ENCODE measurements around the gene CLCN5. TPM values are rescaled to one million over a fixed set of nuclear protein-coding genes. Genes with fewer than 3 reads are reported as not detected.

CLCN5 gene
- total and polyA plus RNA-seq, 2 of the 13 experiments (the other 11 are each of a cell fraction or from before 2014, with no cell fraction given): 7.8 to 27.3 TPM

DNA sequence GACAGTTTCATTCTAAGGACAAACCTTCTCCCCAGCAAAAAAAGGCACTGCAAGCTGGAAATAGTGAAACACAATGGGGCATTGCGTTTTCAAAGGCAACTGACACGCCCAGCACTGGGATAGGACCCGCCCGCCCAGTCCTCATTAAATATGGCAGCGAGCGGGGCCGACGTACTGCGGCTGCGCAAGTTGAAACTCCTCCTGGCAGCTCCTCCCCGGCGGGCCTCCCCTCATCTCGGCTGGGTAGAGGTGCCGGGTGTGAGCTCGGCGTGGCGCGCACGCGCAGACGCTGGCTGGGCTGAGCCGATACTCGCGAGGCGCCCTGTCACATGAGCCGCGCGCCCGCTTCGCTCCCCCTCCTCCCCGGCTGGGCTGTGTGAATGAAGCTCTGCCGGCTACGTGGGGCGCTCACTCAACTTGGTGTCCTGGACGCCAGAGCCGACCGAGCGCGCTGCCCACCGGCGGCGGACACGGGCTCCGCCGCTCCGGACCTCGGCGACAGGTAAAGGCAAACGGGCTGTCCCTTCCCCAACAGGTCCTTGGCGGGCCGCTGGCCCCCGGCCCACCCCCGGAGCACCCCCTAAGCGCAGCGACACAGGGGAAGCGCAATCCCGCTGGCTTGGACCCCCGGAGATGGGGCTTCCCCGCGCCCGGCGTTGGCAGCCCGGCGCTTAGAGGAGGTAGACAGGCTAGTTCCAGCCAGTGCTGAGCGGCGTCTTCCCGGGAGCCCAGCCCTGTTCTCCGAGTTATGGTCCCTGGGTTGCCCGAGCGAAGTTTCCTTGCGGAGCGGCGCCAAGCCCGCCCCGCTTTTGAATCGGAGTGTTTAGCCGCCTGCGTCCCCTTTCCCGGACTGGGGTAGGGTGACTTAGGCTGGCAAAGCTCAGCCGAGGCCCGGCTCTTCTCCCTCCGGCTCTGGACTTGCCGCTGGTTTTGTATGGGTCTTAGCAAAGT lies at the start of gene CLCN5 (continued):
- TF ChIP-seq, protein P1, sequence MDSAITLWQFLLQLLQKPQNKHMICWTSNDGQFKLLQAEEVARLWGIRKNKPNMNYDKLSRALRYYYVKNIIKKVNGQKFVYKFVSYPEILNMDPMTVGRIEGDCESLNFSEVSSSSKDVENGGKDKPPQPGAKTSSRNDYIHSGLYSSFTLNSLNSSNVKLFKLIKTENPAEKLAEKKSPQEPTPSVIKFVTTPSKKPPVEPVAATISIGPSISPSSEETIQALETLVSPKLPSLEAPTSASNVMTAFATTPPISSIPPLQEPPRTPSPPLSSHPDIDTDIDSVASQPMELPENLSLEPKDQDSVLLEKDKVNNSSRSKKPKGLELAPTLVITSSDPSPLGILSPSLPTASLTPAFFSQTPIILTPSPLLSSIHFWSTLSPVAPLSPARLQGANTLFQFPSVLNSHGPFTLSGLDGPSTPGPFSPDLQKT (CRISPR knock-in tag; IDR thresholded peaks at IDR 0.05; ENCODE audit: borderline replicate concordance): no peak
- TF ChIP-seq, protein P2, sequence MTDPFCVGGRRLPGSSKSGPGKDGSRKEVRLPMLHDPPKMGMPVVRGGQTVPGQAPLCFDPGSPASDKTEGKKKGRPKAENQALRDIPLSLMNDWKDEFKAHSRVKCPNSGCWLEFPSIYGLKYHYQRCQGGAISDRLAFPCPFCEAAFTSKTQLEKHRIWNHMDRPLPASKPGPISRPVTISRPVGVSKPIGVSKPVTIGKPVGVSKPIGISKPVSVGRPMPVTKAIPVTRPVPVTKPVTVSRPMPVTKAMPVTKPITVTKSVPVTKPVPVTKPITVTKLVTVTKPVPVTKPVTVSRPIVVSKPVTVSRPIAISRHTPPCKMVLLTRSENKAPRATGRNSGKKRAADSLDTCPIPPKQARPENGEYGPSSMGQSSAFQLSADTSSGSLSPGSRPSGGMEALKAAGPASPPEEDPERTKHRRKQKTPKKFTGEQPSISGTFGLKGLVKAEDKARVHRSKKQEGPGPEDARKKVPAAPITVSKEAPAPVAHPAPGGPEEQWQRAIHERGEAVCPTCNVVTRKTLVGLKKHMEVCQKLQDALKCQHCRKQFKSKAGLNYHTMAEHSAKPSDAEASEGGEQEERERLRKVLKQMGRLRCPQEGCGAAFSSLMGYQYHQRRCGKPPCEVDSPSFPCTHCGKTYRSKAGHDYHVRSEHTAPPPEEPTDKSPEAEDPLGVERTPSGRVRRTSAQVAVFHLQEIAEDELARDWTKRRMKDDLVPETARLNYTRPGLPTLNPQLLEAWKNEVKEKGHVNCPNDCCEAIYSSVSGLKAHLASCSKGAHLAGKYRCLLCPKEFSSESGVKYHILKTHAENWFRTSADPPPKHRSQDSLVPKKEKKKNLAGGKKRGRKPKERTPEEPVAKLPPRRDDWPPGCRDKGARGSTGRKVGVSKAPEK (CRISPR knock-in tag; IDR thresholded peaks at IDR 0.05; ENCODE audit: borderline replicate concordance): no peak
- TF ChIP-seq, protein P3, sequence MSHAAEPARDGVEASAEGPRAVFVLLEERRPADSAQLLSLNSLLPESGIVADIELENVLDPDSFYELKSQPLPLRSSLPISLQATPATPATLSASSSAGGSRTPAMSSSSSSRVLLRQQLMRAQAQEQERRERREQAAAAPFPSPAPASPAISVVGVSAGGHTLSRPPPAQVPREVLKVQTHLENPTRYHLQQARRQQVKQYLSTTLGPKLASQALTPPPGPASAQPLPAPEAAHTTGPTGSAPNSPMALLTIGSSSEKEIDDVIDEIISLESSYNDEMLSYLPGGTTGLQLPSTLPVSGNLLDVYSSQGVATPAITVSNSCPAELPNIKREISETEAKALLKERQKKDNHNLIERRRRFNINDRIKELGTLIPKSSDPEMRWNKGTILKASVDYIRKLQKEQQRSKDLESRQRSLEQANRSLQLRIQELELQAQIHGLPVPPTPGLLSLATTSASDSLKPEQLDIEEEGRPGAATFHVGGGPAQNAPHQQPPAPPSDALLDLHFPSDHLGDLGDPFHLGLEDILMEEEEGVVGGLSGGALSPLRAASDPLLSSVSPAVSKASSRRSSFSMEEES (CRISPR knock-in tag; IDR thresholded peaks at IDR 0.05): peak; percentile 85
- TF ChIP-seq ZNF775 (CRISPR knock-in tag; IDR thresholded peaks at IDR 0.05; ENCODE audit: borderline replicate concordance): no peak
- TF ChIP-seq TGIF2 (CRISPR knock-in tag; IDR thresholded peaks at IDR 0.05): no peak
- TF ChIP-seq, protein P4, sequence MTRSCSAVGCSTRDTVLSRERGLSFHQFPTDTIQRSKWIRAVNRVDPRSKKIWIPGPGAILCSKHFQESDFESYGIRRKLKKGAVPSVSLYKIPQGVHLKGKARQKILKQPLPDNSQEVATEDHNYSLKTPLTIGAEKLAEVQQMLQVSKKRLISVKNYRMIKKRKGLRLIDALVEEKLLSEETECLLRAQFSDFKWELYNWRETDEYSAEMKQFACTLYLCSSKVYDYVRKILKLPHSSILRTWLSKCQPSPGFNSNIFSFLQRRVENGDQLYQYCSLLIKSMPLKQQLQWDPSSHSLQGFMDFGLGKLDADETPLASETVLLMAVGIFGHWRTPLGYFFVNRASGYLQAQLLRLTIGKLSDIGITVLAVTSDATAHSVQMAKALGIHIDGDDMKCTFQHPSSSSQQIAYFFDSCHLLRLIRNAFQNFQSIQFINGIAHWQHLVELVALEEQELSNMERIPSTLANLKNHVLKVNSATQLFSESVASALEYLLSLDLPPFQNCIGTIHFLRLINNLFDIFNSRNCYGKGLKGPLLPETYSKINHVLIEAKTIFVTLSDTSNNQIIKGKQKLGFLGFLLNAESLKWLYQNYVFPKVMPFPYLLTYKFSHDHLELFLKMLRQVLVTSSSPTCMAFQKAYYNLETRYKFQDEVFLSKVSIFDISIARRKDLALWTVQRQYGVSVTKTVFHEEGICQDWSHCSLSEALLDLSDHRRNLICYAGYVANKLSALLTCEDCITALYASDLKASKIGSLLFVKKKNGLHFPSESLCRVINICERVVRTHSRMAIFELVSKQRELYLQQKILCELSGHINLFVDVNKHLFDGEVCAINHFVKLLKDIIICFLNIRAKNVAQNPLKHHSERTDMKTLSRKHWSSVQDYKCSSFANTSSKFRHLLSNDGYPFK (CRISPR knock-in tag; IDR thresholded peaks at IDR 0.05; ENCODE audit: borderline replicate concordance): no peak
- TF ChIP-seq, protein P5, sequence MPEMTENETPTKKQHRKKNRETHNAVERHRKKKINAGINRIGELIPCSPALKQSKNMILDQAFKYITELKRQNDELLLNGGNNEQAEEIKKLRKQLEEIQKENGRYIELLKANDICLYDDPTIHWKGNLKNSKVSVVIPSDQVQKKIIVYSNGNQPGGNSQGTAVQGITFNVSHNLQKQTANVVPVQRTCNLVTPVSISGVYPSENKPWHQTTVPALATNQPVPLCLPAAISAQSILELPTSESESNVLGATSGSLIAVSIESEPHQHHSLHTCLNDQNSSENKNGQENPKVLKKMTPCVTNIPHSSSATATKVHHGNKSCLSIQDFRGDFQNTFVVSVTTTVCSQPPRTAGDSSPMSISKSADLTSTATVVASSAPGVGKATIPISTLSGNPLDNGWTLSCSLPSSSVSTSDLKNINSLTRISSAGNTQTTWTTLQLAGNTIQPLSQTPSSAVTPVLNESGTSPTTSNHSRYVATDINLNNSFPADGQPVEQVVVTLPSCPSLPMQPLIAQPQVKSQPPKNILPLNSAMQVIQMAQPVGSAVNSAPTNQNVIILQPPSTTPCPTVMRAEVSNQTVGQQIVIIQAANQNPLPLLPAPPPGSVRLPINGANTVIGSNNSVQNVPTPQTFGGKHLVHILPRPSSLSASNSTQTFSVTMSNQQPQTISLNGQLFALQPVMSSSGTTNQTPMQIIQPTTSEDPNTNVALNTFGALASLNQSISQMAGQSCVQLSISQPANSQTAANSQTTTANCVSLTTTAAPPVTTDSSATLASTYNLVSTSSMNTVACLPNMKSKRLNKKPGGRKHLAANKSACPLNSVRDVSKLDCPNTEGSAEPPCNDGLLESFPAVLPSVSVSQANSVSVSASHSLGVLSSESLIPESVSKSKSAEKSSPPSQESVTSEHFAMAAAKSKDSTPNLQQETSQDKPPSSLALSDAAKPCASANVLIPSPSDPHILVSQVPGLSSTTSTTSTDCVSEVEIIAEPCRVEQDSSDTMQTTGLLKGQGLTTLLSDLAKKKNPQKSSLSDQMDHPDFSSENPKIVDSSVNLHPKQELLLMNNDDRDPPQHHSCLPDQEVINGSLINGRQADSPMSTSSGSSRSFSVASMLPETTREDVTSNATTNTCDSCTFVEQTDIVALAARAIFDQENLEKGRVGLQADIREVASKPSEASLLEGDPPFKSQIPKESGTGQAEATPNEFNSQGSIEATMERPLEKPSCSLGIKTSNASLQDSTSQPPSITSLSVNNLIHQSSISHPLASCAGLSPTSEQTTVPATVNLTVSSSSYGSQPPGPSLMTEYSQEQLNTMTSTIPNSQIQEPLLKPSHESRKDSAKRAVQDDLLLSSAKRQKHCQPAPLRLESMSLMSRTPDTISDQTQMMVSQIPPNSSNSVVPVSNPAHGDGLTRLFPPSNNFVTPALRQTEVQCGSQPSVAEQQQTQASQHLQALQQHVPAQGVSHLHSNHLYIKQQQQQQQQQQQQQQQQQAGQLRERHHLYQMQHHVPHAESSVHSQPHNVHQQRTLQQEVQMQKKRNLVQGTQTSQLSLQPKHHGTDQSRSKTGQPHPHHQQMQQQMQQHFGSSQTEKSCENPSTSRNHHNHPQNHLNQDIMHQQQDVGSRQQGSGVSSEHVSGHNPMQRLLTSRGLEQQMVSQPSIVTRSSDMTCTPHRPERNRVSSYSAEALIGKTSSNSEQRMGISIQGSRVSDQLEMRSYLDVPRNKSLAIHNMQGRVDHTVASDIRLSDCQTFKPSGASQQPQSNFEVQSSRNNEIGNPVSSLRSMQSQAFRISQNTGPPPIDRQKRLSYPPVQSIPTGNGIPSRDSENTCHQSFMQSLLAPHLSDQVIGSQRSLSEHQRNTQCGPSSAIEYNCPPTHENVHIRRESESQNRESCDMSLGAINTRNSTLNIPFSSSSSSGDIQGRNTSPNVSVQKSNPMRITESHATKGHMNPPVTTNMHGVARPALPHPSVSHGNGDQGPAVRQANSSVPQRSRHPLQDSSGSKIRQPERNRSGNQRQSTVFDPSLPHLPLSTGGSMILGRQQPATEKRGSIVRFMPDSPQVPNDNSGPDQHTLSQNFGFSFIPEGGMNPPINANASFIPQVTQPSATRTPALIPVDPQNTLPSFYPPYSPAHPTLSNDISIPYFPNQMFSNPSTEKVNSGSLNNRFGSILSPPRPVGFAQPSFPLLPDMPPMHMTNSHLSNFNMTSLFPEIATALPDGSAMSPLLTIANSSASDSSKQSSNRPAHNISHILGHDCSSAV (CRISPR knock-in tag; IDR thresholded peaks at IDR 0.05; ENCODE audit: borderline replicate concordance): no peak
- no peak for TF ChIP-seq NFE2L2 (IDR thresholded peaks at IDR 0.05; ENCODE audit: low read length)
- TF ChIP-seq ZFP1 (CRISPR knock-in tag; IDR thresholded peaks at IDR 0.05): no peak
